ENCODE results near the gene ZBTB47. TPM values are rescaled to one million over a fixed set of nuclear protein-coding genes. Genes with fewer than 3 reads are reported as not detected.

ZBTB47 gene
- total and polyA plus RNA-seq, 2 donors (not counting 3 experiments of a cell fraction or from before 2014, with no cell fraction given), result 10.6 to 14.5 TPM

DNA sequence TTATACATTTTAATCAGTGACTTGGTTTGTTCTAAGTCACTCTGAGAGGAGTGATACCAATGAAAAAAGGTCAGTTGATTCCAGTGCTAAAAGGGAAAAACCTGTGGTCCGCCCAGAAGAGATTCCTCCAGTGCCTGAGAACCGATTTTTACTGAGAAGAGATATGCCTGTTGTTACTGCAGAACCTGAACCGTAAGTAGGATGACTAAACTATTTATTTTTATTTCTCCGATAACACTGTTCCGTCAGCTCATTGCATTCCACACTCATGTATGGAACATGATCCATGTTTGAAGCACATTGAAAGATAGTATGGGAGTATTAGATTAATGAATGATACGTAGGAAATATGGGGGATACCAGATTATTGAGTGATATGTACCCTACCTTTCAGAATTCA, 20.0 kb upstream of the ZBTB47 start:
- Histone ChIP-seq H3K9me1 (replicated peaks; ENCODE audit: control insufficient read depth, extremely low read depth, insufficient read depth, low read length) (no peaks in the 10 kb centered on the region), H3K9ac (replicated peaks; ENCODE audit: extremely low read depth, insufficient read depth, low read length) (no peak overlapping the region), H3K27ac (ENCODE audit: insufficient read depth, low read depth, low read length) (no peak overlapping the region), H3K27me3 (ENCODE audit: control insufficient read depth in 2 of 2, insufficient read depth in 2 of 2, low read length in 2 of 2) (no peaks in the 10 kb centered on the region), H3K4me1 (ENCODE audit: control insufficient read depth, extremely low read depth, insufficient read depth, low read length) (no peaks in the 10 kb centered on the region), H3K9me3 (replicated peaks; ENCODE audit: control insufficient read depth, insufficient read depth, low read length) (no peaks in the 10 kb centered on the region), H3K79me2 (ENCODE audit: control insufficient read depth, insufficient read depth, low read length) (peaks cover 3% of the 10 kb centered on the region), H4K20me1 (replicated peaks; ENCODE audit: control insufficient read depth, extremely low read depth, insufficient read depth, low read length) (no peaks in the 10 kb centered on the region), H3K36me3 (ENCODE audit: control insufficient read depth in 2 of 2, extremely low read depth in 1 of 2, insufficient read depth in 2 of 2, low read length in 2 of 2) (peaks cover 30 to 56% of the 10 kb centered on the region in 2 experiments), H3K4me3 (replicated peaks in 1 of 3; ENCODE audit: insufficient read depth in 1 of 3, low read depth in 1 of 3, low read length in 3 of 3) (no peak overlapping the region), H3K4me2 (ENCODE audit: insufficient read depth, low read length) (no peak overlapping the region), H2AFZ (ENCODE audit: low read depth, low read length) (no peak overlapping the region)
- intact Hi-C loops (cut with micrococcal nuclease), result no loop called here
- POLR2A ChIA-PET, result no interaction called here
- DNase-seq (ENCODE audit: low read depth, low spot score), result no peak
- dilution Hi-C loops (cut with MboI; ENCODE audit: extremely low pct_ligation_motif_present, low sequenced_read_pairs), result no loop called here
- CTCF ChIA-PET, result interaction anchor here (1.0 kb wide), 1 partner anchor 8 kb away, joined by 3 read pairs; no protein-coding TSS in a partner anchor
- no peak for FAIRE-seq
- no TSS peak for BruUV-seq (replicated peaks)
- TF ChIP-seq, protein P1, sequence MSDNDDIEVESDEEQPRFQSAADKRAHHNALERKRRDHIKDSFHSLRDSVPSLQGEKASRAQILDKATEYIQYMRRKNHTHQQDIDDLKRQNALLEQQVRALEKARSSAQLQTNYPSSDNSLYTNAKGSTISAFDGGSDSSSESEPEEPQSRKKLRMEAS (IDR thresholded peaks at IDR 0.05; ENCODE audit: insufficient read depth, insufficient read length), result no peak
- TF ChIP-seq EZH2 (IDR thresholded peaks at IDR 0.05; ENCODE audit: borderline replicate concordance, low read depth, low read length, severe bottlenecking) (no peak), GATA2 (IDR thresholded peaks at IDR 0.05; ENCODE audit: insufficient read depth, insufficient read length, low read depth, low read length) (no peak), POLR2AphosphoS5 (IDR thresholded peaks at IDR 0.05; ENCODE audit: insufficient read depth, low read depth, low read length) (no peak), FOS (IDR thresholded peaks at IDR 0.05; ENCODE audit: borderline replicate concordance, insufficient read depth, low read length) (no peak), MYC (IDR thresholded peaks at IDR 0.05; ENCODE audit: low read depth, low read length) (no peak), JUN (IDR thresholded peaks at IDR 0.05; ENCODE audit: borderline replicate concordance, insufficient read depth, insufficient read length, low read depth) (no peak), POLR2A (IDR thresholded peaks at IDR 0.05; ENCODE audit: low read depth, low read length) (no peak)
- TF ChIP-seq, protein P2, sequence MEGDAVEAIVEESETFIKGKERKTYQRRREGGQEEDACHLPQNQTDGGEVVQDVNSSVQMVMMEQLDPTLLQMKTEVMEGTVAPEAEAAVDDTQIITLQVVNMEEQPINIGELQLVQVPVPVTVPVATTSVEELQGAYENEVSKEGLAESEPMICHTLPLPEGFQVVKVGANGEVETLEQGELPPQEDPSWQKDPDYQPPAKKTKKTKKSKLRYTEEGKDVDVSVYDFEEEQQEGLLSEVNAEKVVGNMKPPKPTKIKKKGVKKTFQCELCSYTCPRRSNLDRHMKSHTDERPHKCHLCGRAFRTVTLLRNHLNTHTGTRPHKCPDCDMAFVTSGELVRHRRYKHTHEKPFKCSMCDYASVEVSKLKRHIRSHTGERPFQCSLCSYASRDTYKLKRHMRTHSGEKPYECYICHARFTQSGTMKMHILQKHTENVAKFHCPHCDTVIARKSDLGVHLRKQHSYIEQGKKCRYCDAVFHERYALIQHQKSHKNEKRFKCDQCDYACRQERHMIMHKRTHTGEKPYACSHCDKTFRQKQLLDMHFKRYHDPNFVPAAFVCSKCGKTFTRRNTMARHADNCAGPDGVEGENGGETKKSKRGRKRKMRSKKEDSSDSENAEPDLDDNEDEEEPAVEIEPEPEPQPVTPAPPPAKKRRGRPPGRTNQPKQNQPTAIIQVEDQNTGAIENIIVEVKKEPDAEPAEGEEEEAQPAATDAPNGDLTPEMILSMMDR (IDR thresholded peaks at IDR 0.05; ENCODE audit: extremely low read depth in 1 of 2, insufficient read depth in 1 of 2, low read depth in 1 of 2, low read length in 2 of 2), result no peak
